HEK293 (cell line): ENCODE results near the gene ALAD.

Experiments used
- CTCF ChIA-PET: fragments of 350-600 bp; formaldehyde crosslinking; extraction: SDS; loops from one replicate; lab custom pipeline; 2021; ENCODE audit warnings: antibody characterized with exemption; lab: Yijun Ruan, JAX
- POLR2A ChIA-PET: fragments of 300-600 bp; formaldehyde crosslinking; extraction: SDS; loops from one replicate; lab custom pipeline; 2020; ENCODE audit warnings: antibody characterized with exemption, inconsistent platforms; lab: Yijun Ruan, JAX
- H3K27ac ChIP-seq: fragments of 200-500 bp; sonication (Bioruptor generic); 2 replicates; pipeline ENCODE4 v1.5.1; 2014; ENCODE audit warnings: low read depth, low read length, control low read depth, inconsistent platforms; ENCODE audit errors: extremely low read depth
- H3K36me3 ChIP-seq, 2 experiments: fragments of 200-500 bp in 1 of 2; sonication (Bioruptor generic) in 1 of 2; 1 replicate in 1 of 2; 2 replicates in 1 of 2; pipeline ENCODE4 v1.5.1; 2014 to 2017; ENCODE audit warnings: inconsistent platforms in 2 of 2, low read length in 2 of 2; ENCODE audit not compliant: control insufficient read depth in 2 of 2, insufficient read depth in 1 of 2
- H3K4me1 ChIP-seq: fragments of 200-500 bp; sonication (Bioruptor generic); 2 replicates; pipeline ENCODE4 v1.5.1; 2014; ENCODE audit warnings: mild to moderate bottlenecking, low read length, inconsistent platforms; ENCODE audit not compliant: control insufficient read depth, insufficient read depth
- H3K4me3 ChIP-seq: 2 replicates; pipeline ENCODE4 v1.5.1; 2011; ENCODE audit warnings: low read depth, mild to moderate bottlenecking, control low read depth, low read length, moderate library complexity
- H3K9me3 ChIP-seq: fragments of 200-500 bp; sonication (Bioruptor generic); 2 replicates; pipeline ENCODE4 v1.5.1; 2014; ENCODE audit warnings: low read depth, low read length, inconsistent platforms; ENCODE audit not compliant: control insufficient read depth, insufficient read depth
- BCL11B ChIP-seq: fragments of 450-650 bp; formaldehyde crosslinking; IDR thresholded peaks from 2 replicates; pipeline ENCODE4 v1.5.1; 2016; ENCODE audit warnings: low read depth, missing biosample characterization, missing genetic modification characterization
- CTCF ChIP-seq: fragments of 450-650 bp; formaldehyde crosslinking; IDR thresholded peaks from 2 replicates; pipeline ENCODE4 v1.5.1; 2016; ENCODE audit warnings: missing biosample characterization, missing genetic modification characterization
- HIC1 ChIP-seq: fragments of 450-650 bp; formaldehyde crosslinking; IDR thresholded peaks from 2 replicates; pipeline ENCODE4 v1.5.1; 2016; ENCODE audit warnings: missing biosample characterization, missing genetic modification characterization
- KLF17 ChIP-seq: fragments of 450-650 bp; formaldehyde crosslinking; IDR thresholded peaks from 2 replicates; pipeline ENCODE4 v1.5.1; 2016; ENCODE audit warnings: missing biosample characterization, missing genetic modification characterization
- MEIS1 ChIP-seq: sonication (generic); formaldehyde crosslinking; IDR thresholded peaks from 2 replicates; pipeline ENCODE4 v1.8.1; 2022; ENCODE audit warnings: missing genetic modification reagents, mild to moderate bottlenecking, borderline replicate concordance
- REPIN1 ChIP-seq: fragments of 450-650 bp; formaldehyde crosslinking; IDR thresholded peaks from 2 replicates; pipeline ENCODE4 v1.5.1; 2017; ENCODE audit warnings: missing biosample characterization, missing genetic modification characterization, low read depth
- TCF7L2 ChIP-seq: IDR thresholded peaks from 2 replicates; pipeline ENCODE4 v1.6.1; 2011; ENCODE audit warnings: low read depth, mild to moderate bottlenecking, inconsistent platforms, low read length, moderate library complexity, borderline replicate concordance
- YY2 ChIP-seq: fragments of 450-650 bp; formaldehyde crosslinking; IDR thresholded peaks from 2 replicates; pipeline ENCODE4 v1.5.1; 2016; ENCODE audit warnings: missing biosample characterization, missing genetic modification characterization
- ZBTB17 ChIP-seq: fragments of 450-650 bp; formaldehyde crosslinking; IDR thresholded peaks from 2 replicates; pipeline ENCODE4 v1.5.1; 2016; ENCODE audit warnings: missing biosample characterization, missing genetic modification characterization
- ZEB2 ChIP-seq: fragments of 450-650 bp; formaldehyde crosslinking; IDR thresholded peaks from 2 replicates; pipeline ENCODE4 v1.5.1; 2016; ENCODE audit warnings: missing biosample characterization, missing genetic modification characterization
- ZNF202 ChIP-seq: fragments of 450-650 bp; formaldehyde crosslinking; IDR thresholded peaks from 2 replicates; pipeline ENCODE4 v1.5.1; 2016; ENCODE audit warnings: missing biosample characterization, missing genetic modification characterization, borderline replicate concordance
- ZNF239 ChIP-seq: fragments of 450-650 bp; formaldehyde crosslinking; IDR thresholded peaks from 2 replicates; pipeline ENCODE4 v1.5.1; 2016; ENCODE audit warnings: missing biosample characterization, missing genetic modification characterization
- ZNF362 ChIP-seq: fragments of 450-650 bp; formaldehyde crosslinking; IDR thresholded peaks from 2 replicates; pipeline ENCODE4 v1.5.1; 2016; ENCODE audit warnings: missing biosample characterization, missing genetic modification characterization
- ZNF366 ChIP-seq: fragments of 450-650 bp; formaldehyde crosslinking; conservative IDR thresholded peaks from 2 replicates; pipeline ENCODE4 v1.5.1; 2016; ENCODE audit warnings: missing biosample characterization, missing genetic modification characterization
- ZNF404 ChIP-seq: fragments of 450-650 bp; formaldehyde crosslinking; IDR thresholded peaks from 2 replicates; pipeline ENCODE4 v1.5.1; 2017; ENCODE audit warnings: missing biosample characterization, missing genetic modification characterization
- ZNF473 ChIP-seq: fragments of 450-650 bp; formaldehyde crosslinking; IDR thresholded peaks from 2 replicates; pipeline ENCODE4 v1.5.1; 2017; ENCODE audit warnings: missing biosample characterization, missing genetic modification characterization
- ZNF514 ChIP-seq: fragments of 450-650 bp; formaldehyde crosslinking; IDR thresholded peaks from 2 replicates; pipeline ENCODE4 v1.5.1; 2016; ENCODE audit warnings: missing biosample characterization, missing genetic modification characterization
- ZNF521 ChIP-seq: fragments of 450-650 bp; formaldehyde crosslinking; IDR thresholded peaks from 2 replicates; pipeline ENCODE4 v1.5.1; 2017; ENCODE audit warnings: missing biosample characterization, mild to moderate bottlenecking, missing genetic modification characterization
- ZNF530 ChIP-seq: fragments of 450-650 bp; formaldehyde crosslinking; IDR thresholded peaks from 2 replicates; pipeline ENCODE4 v1.5.1; 2016; ENCODE audit warnings: low read depth, missing biosample characterization, missing genetic modification characterization
- ZNF558 ChIP-seq: fragments of 450-650 bp; formaldehyde crosslinking; IDR thresholded peaks from 2 replicates; pipeline ENCODE4 v1.5.1; 2016; ENCODE audit warnings: missing biosample characterization, missing genetic modification characterization
- ZNF692 ChIP-seq: fragments of 450-650 bp; formaldehyde crosslinking; IDR thresholded peaks from 2 replicates; pipeline ENCODE4 v1.5.1; 2016; ENCODE audit warnings: missing biosample characterization, missing genetic modification characterization
- ZNF707 ChIP-seq: fragments of 450-650 bp; formaldehyde crosslinking; IDR thresholded peaks from 2 replicates; pipeline ENCODE4 v1.5.1; 2016; ENCODE audit warnings: missing biosample characterization, missing genetic modification characterization
- ZNF785 ChIP-seq: fragments of 450-650 bp; formaldehyde crosslinking; IDR thresholded peaks from 2 replicates; pipeline ENCODE4 v1.5.1; 2016; ENCODE audit warnings: missing biosample characterization, missing genetic modification characterization
- ZSCAN5A ChIP-seq: fragments of 450-650 bp; formaldehyde crosslinking; IDR thresholded peaks from 2 replicates; pipeline ENCODE4 v1.5.1; 2016; ENCODE audit warnings: missing biosample characterization, missing genetic modification characterization

Gene ALAD

GRCh38 chr9:113409883-113410206 is 8.8 kb upstream of the ALAD start:
- ChIA-PET POLR2A (interaction anchor here (0.7 to 4.0 kb wide), 25 partner anchors 8 to 213 kb away, joined by 3 to 44 read pairs (median 4); partner anchors contain the start of genes ALAD, CDC26, FKBP15 and HDHD3), CTCF (interaction anchor here (0.6 to 2.1 kb wide), 12 partner anchors 8 to 251 kb away, joined by 3 to 14 read pairs (median 3); partner anchors contain the start of genes ALAD and WDR31)
- Histone ChIP-seq H3K4me1 (peaks cover 6% of the 10 kb centered on the region; the same call in 1 of the 2 replicates), H3K36me3 (peaks cover 13 to 28% of the 10 kb centered on the region in 2 experiments), H3K27ac (peak overlapping the region; percentile 67), H3K9me3 (no peaks in the 10 kb centered on the region), H3K4me3 (peak overlapping the region; percentile 62)
- peak; percentile 32; the same call in 1 of the 2 replicates for TF ChIP-seq CTCF (tag by site-specific recombination)
- no peak for TF ChIP-seq ZNF404 (tag by site-specific recombination)
- no peak for TF ChIP-seq HIC1 (tag by site-specific recombination)
- no peak for TF ChIP-seq TCF7L2
- TF ChIP-seq ZSCAN5A (tag by site-specific recombination), result no peak
- TF ChIP-seq ZNF202 (tag by site-specific recombination), result no peak
- TF ChIP-seq ZNF558 (tag by site-specific recombination), result no peak

GRCh38 chr9:113409481-113409880 is 8.4 kb upstream of the ALAD start:
- CTCF ChIA-PET, result interaction anchor here (0.7 to 2.1 kb wide), 12 partner anchors 8 to 287 kb away, joined by 3 to 14 read pairs (median 3); partner anchors contain the start of genes ALAD and WDR31
- Histone ChIP-seq H3K4me1 (peaks cover 6% of the 10 kb centered on the region; the same call in 1 of the 2 replicates), H3K4me3 (peak overlapping the region; percentile 62), H3K27ac (peak overlapping the region; percentile 67), H3K36me3 (peaks cover 13 to 28% of the 10 kb centered on the region in 2 experiments), H3K9me3 (no peaks in the 10 kb centered on the region)
- POLR2A ChIA-PET, result interaction anchor here (0.7 to 4.0 kb wide), 19 partner anchors 8 to 213 kb away, joined by 3 to 44 read pairs (median 5); partner anchors contain the start of genes ALAD, CDC26, FKBP15 and HDHD3
- TF ChIP-seq ZNF362 (tag by site-specific recombination) (no peak), ZBTB17 (tag by site-specific recombination) (no peak), ZNF707 (tag by site-specific recombination) (no peak), ZNF530 (no peak), KLF17 (tag by site-specific recombination) (no peak), MEIS1 (CRISPR knock-in tag) (no peak), ZNF692 (tag by site-specific recombination) (no peak), ZNF239 (no peak), ZNF473 (tag by site-specific recombination) (no peak), BCL11B (tag by site-specific recombination) (no peak), YY2 (no peak), ZNF521 (tag by site-specific recombination) (no peak), ZNF785 (no peak), ZNF366 (no peak), ZEB2 (tag by site-specific recombination) (no peak), REPIN1 (tag by site-specific recombination) (no peak), ZNF514 (tag by site-specific recombination) (no peak), ZNF202 (tag by site-specific recombination) (no peak)
